GM20431 (cell line): ENCODE results near the gene CAPN12.

ENCODE experiments used
- in situ Hi-C: fragments of 300-500 bp; cut with MseI, MboI; formaldehyde crosslinking; loops from one replicate; pipeline ENCODE4 v1.15.0; 2020; ENCODE audit warnings: low sequenced_read_pairs; ENCODE audit not compliant: unreplicated experiment

CAPN12 gene

DNA sequence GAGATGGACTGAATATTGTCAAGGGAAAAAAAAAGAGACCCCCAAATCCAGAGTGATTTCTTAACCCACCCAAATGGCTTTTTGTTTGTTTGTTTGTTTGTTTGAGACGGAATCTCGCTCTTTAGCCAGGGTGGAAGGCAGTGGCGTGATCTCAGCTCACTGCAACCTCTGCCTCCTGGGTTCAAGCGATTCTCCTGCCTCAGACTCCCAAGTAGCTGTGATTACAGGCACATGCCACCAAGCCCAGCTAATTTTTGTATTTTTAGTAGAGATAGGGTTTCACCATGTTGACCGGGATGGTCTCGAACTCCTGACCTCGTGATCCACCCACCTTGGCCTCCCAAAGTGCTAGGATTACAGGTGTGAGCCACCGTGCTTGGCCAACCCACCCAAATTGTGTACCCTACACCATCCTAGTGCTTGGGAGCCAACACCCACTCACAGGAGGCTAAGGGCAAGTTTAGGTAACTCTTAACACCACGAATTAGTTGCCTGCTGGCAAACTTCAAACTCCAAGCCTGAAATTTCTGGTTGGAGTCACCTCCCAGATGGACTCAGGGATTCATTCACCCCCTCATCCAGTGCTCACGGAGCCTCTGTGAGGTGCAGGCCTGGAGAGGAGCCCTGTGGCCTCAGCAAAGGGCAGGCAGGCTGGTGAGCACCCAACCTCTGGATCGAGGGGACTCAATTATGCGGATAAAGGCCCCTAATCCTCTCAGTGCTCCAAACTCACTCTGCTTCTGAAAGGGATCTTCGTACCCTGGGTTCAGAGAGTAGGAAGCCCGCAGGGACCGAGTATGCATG lies 59.2 kb downstream of the CAPN12 start:
- in situ Hi-C loops: no loop called here

- in situ Hi-C loops: no loop called here
Observed at GRCh38 chr19:38684078-38684861, 60.0 kb downstream of the CAPN12 start.

- in situ Hi-C loops: no loop called here
Observed at GRCh38 chr19:38683393-38684077, 60.7 kb downstream of the CAPN12 start.

- in situ Hi-C loops: no loop called here
Observed at GRCh38 chr19:38682872-38683392, 61.3 kb downstream of the CAPN12 start.

DNA sequence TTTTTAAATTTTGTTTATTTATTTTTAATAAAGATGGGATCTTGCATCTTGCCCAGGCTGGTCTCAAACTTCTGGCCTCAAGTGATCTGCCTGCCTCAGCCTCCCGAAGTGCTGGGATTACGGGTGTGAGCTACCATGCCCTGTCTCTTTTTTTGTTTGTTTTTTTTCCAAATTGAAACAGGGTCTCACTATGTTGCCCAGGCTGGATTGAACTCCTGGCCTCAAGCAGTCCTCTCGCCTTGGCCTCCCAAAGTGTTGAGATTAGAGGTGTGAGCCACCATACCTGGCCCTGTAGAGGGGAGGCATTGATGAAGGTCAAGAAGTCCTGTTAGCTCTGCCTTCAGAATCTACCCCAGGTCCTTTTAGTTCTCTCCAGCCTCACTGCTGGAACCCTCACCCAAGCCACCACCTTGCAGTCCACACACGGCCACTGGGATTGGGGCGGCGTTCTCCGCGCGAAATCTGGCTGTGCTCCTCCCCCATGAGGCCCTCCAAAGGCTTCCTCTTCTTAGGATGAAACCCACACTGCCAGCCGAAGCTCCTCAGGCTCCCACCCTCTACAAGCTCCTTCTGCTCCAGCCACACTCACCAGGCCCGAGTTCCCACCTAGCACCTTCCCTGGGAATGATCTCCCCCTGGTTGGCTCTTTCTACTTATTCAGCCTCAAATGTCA lies 61.9 kb downstream of the CAPN12 start:
- in situ Hi-C loops: no loop called here
